Measurements from ENCODE around the gene CPNE4.

Gene CPNE4

GRCh38 chr3:131544557-131544956 lies 490.3 kb downstream of the CPNE4 start:
- Mint-ChIP-seq H3K4me1 (no peaks in the 10 kb centered on the region), H3K4me3 (no peak overlapping the region), H3K27ac (no peak overlapping the region), H3K27me3 (peaks cover 21% of the 10 kb centered on the region), H3K9me3 (no peaks in the 10 kb centered on the region)
- ATAC-seq, result no peak
- DNase-seq, result no peak

DNA sequence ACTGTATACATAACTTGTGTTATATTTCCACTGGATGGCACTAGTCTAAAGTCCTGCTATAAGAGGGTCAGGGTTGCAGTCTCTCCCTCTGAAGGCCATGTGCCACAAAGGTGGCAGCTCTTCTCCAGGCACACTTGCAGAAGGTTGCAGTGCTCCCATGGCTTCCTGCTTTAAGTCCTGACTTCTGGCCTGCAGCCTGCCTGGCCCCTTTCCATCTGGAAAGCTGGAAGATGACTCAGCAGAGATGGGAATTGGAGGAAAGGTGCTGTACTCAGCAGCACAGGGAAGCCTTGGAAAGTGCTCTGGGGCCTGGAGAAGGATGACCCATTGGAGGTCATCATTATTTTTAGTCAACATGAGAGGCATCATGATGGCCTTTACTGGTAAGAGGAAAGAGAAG lies 491.1 kb downstream of the CPNE4 start:
- Mint-ChIP-seq H3K27ac (no peak overlapping the region), H3K4me3 (no peak overlapping the region), H3K4me1 (no peaks in the 10 kb centered on the region), H3K9me3 (no peaks in the 10 kb centered on the region), H3K27me3 (peaks cover 26% of the 10 kb centered on the region)
- DNase-seq (no peak), ATAC-seq (no peak)

GRCh38 chr3:131541288-131541687 lies 493.5 kb downstream of the CPNE4 start:
- H3K27me3 Mint-ChIP-seq, result peaks cover 28% of the 10 kb centered on the region
- no peaks in the 10 kb centered on the region for H3K4me1 Mint-ChIP-seq
- no peak overlapping the region for H3K4me3 Mint-ChIP-seq
- no peaks in the 10 kb centered on the region for H3K9me3 Mint-ChIP-seq
- DNase-seq, result no peak
- no peak for ATAC-seq
- H3K27ac Mint-ChIP-seq, result no peak overlapping the region

DNA sequence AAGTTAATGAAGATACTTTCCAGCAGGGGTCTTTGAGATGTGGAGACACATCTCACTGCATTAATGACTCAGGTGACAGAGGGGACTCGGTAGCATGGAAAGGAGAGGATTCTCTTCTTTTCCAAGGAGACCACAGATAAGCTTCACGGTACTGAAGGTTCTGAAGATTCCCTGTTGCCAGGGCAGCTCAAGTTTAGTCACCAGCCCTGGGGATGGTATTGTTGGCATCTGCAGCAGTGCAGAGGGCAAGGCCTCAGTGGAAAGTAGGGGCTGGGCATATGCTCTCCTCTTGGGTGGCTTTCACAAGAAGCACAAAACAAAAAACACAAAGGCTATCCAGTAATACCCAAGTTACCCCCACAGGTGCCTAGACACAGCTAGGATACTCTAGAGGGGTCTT lies 494.0 kb downstream of the CPNE4 start:
- no peak for ATAC-seq
- H3K27me3 Mint-ChIP-seq, result peaks cover 33% of the 10 kb centered on the region
- H3K27ac Mint-ChIP-seq, result no peak overlapping the region
- no peaks in the 10 kb centered on the region for H3K9me3 Mint-ChIP-seq
- H3K4me3 Mint-ChIP-seq, result no peak overlapping the region
- no peak for DNase-seq
- H3K4me1 Mint-ChIP-seq, result no peaks in the 10 kb centered on the region

DNA sequence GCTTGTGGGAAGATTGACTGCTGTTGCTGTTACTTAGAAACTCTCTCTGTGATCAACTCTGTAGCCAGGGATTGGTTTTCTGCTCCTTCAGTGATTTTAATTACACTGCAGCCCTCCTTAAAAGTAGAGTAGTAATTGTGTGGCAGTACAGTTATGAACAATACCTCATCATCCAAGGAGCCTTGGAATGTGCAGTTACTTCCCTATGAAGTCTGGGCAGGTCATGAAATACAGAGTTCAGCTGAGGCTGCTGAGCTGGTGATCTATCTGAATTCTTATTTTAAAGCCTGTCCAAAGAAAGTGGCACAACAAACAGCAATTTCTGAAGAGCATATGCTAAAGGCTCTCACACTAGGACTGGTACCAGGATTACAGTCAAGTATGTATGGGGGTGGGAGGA lies 494.7 kb downstream of the CPNE4 start:
- DNase-seq, result no peak
- H3K27me3 Mint-ChIP-seq, result peaks cover 37% of the 10 kb centered on the region
- no peaks in the 10 kb centered on the region for H3K4me1 Mint-ChIP-seq

DNA sequence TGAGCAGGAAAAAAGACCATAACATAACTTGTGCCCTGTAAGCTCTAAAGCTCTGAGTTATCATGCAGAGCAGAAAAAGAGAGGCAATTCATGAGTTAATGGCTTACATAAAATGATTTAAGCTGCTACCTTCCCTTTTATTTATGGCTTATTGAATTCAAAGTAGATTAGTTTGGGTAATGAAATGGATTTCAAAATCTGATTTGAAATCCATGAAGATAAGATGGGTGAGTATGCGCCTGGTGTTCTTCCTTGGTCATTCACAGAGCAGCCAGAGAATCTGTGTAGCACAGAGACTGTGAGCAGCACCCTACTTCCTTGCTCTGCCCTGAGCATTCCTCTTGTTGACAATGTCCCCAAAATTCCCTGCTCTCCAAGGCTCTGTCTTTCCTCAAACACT lies 495.8 kb downstream of the CPNE4 start:
- Mint-ChIP-seq H3K27ac (no peak overlapping the region), H3K4me3 (no peak overlapping the region), H3K27me3 (peaks cover 35% of the 10 kb centered on the region), H3K4me1 (no peaks in the 10 kb centered on the region), H3K9me3 (no peaks in the 10 kb centered on the region)
- ATAC-seq (no peak), DNase-seq (no peak)

More for the DNA sequence above, 494.7 kb downstream of the CPNE4 start:
- Mint-ChIP-seq H3K4me3 (no peak overlapping the region), H3K9me3 (no peaks in the 10 kb centered on the region), H3K27ac (no peak overlapping the region)
- no peak for ATAC-seq

GRCh38 chr3:131537531-131537930 lies 497.3 kb downstream of the CPNE4 start:
- no peak for ATAC-seq
- H3K27me3 Mint-ChIP-seq, result peaks cover 34% of the 10 kb centered on the region
- no peaks in the 10 kb centered on the region for H3K4me1 Mint-ChIP-seq
- no peak overlapping the region for H3K27ac Mint-ChIP-seq
- H3K4me3 Mint-ChIP-seq, result no peak overlapping the region
- no peaks in the 10 kb centered on the region for H3K9me3 Mint-ChIP-seq
- no peak for DNase-seq

- peaks cover 39% of the 10 kb centered on the region for H3K27me3 Mint-ChIP-seq
- no peak for ATAC-seq
These were observed 499.2 kb downstream of the CPNE4 start for GRCh38 chr3:131535596-131535995.

GRCh38 chr3:131535131-131535530 lies 499.7 kb downstream of the CPNE4 start:
- DNase-seq, result no peak
- no peaks in the 10 kb centered on the region for H3K4me1 Mint-ChIP-seq
- H3K9me3 Mint-ChIP-seq, result no peaks in the 10 kb centered on the region
- ATAC-seq, result no peak
- no peak overlapping the region for H3K4me3 Mint-ChIP-seq
- H3K27ac Mint-ChIP-seq, result no peak overlapping the region
- H3K27me3 Mint-ChIP-seq, result peaks cover 35% of the 10 kb centered on the region

More at GRCh38 chr3:131535596-131535995, 499.2 kb downstream of the CPNE4 start:
- H3K4me3 Mint-ChIP-seq, result no peak overlapping the region
- H3K4me1 Mint-ChIP-seq, result no peaks in the 10 kb centered on the region
- no peak overlapping the region for H3K27ac Mint-ChIP-seq
- H3K9me3 Mint-ChIP-seq, result no peaks in the 10 kb centered on the region
- DNase-seq, result no peak

DNA sequence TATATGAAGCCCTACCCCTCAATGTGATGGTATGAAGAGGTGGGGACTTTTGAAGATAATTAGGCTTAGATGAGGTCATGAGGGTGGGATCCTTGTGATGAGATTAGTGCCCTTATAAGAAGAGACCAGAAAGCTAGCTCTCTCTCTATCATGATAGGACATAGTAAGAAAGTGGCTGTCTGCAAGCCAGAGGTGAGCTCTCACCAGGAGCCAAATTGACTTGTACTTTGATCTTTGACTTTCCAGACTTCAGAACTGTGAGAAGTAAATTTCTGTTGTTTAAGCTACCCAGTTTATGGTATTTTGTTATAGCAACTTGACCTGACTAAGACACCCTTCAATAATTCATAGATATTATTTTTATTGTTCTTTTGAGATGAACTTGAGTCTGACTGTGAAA lies 502.2 kb downstream of the CPNE4 start:
- no peak overlapping the region for H3K27ac Mint-ChIP-seq
- ATAC-seq (no peak), DNase-seq (no peak)
- no peaks in the 10 kb centered on the region for H3K9me3 Mint-ChIP-seq
- H3K4me3 Mint-ChIP-seq, result no peak overlapping the region
- H3K27me3 Mint-ChIP-seq, result peaks cover 42% of the 10 kb centered on the region
- no peaks in the 10 kb centered on the region for H3K4me1 Mint-ChIP-seq

DNA sequence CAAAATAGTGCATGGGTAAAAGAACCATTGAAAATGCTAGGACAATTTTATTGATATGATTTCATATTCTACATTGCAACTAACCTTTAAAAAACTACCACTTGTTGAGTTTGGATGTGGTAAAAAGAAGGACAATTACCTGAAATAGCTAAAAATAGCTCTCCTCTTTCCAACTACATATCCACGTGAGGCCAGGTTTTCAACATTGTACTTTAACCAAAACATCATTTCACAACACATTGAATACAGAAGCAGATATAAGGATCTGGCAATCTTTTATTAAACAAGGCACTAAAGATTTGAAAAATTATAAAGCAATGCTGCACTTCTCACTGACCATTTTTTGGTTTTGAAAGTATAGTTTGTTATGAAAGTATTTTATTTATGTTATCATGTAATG lies 504.0 kb downstream of the CPNE4 start:
- H3K9me3 Mint-ChIP-seq, result no peaks in the 10 kb centered on the region

DNA sequence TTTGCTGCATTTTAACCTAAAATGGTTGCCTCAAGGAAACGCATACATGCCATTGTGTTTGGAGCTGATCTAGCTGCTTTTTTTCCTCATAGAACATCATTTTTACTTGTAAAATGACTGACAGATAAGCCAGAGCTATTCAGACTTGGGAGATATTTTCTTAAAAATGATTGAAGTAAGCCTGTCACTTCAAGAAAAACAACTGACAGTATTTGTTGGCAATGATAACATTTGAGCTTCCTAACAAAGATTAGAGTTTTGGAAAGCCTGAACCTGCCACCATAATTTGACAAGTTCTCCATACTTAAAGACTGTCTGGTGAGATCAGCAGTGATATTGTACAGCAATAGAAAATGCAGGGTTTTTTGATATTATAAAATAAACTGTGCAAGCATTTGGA lies 504.4 kb downstream of the CPNE4 start:
- ATAC-seq (no peak), DNase-seq (no peak)
- Mint-ChIP-seq H3K9me3 (no peaks in the 10 kb centered on the region), H3K4me1 (no peaks in the 10 kb centered on the region), H3K4me3 (no peak overlapping the region), H3K27ac (no peak overlapping the region), H3K27me3 (peaks cover 52% of the 10 kb centered on the region)

More for the DNA sequence above, 504.0 kb downstream of the CPNE4 start:
- Mint-ChIP-seq H3K27me3 (peaks cover 52% of the 10 kb centered on the region), H3K4me1 (no peaks in the 10 kb centered on the region), H3K27ac (no peak overlapping the region), H3K4me3 (no peak overlapping the region)
- ATAC-seq, result no peak
- DNase-seq, result no peak

- peaks cover 52% of the 10 kb centered on the region for H3K27me3 Mint-ChIP-seq
- no peaks in the 10 kb centered on the region for H3K4me1 Mint-ChIP-seq
- H3K27ac Mint-ChIP-seq, result no peak overlapping the region
- peak in 1 of 2 donors; percentile 14 for DNase-seq
- H3K9me3 Mint-ChIP-seq, result no peaks in the 10 kb centered on the region
- peak; percentile 65 for ATAC-seq
- H3K4me3 Mint-ChIP-seq, result no peak overlapping the region
These were observed 507.9 kb downstream of the CPNE4 start for GRCh38 chr3:131526801-131527347.

GRCh38 chr3:131518680-131519079 lies 516.1 kb downstream of the CPNE4 start:
- ATAC-seq, result no peak
- no peak for DNase-seq
- H3K27ac Mint-ChIP-seq, result peak overlapping the region in 1 of 2 donors; percentile 21
- no peaks in the 10 kb centered on the region for H3K4me1 Mint-ChIP-seq
- peaks cover 8% of the 10 kb centered on the region for H3K27me3 Mint-ChIP-seq
- no peak overlapping the region for H3K4me3 Mint-ChIP-seq
- H3K9me3 Mint-ChIP-seq, result peaks cover 1 to 3% of the 10 kb centered on the region in 2 donors

GRCh38 chr3:131505421-131505820 lies 529.4 kb downstream of the CPNE4 start:
- ATAC-seq (no peak), DNase-seq (no peak)
- H3K4me1 Mint-ChIP-seq, result peaks cover 31% of the 10 kb centered on the region
- H3K27ac Mint-ChIP-seq, result no peak overlapping the region
- H3K4me3 Mint-ChIP-seq, result no peak overlapping the region
- no peaks in the 10 kb centered on the region for H3K9me3 Mint-ChIP-seq
- H3K27me3 Mint-ChIP-seq, result no peaks in the 10 kb centered on the region

GRCh38 chr3:131503320-131503635 lies 531.5 kb downstream of the CPNE4 start:
- Mint-ChIP-seq H3K9me3 (no peaks in the 10 kb centered on the region), H3K27me3 (no peaks in the 10 kb centered on the region), H3K27ac (peak overlapping the region; percentile 42 to 99), H3K4me1 (peaks cover 38% of the 10 kb centered on the region), H3K4me3 (peak overlapping the region; percentile 99)
- DNase-seq (no peak), ATAC-seq (no peak)

GRCh38 chr3:131502530-131503319 lies 532.1 kb downstream of the CPNE4 start, which contains the start of gene MRPL3:
MRPL3 (minus strand) TSS chr3:131502971; CDS start chr3:131502821, 150 bp downstream.
- Mint-ChIP-seq H3K27ac (peak within 1 kb of the TSS; percentile 99), H3K27me3 (no peaks in the 10 kb centered on the region), H3K9me3 (no peaks in the 10 kb centered on the region), H3K4me1 (peaks cover 38% of the 10 kb centered on the region), H3K4me3 (peak within 1 kb of the TSS; percentile 99)
- ATAC-seq (peak; percentile 95), DNase-seq (peak; percentile 81 to 89)
